Stomach (tissue), 4 donors: ENCODE data around the gene OTOGL.

ENCODE experiments used
- EP300 ChIP-seq: sonication (generic); formaldehyde crosslinking; IDR thresholded peaks from one replicate; pipeline ENCODE4 v1.6.1; 2017; ENCODE audit warnings: antibody characterized with exemption
- POLR2A ChIP-seq, 4 donors: fragments of 450-650 bp; IDR thresholded peaks; one replicate each; pipeline ENCODE4 v1.6.1; 2016; ENCODE audit warnings: antibody characterized with exemption in 4 of 4, control low read depth in 2 of 4, mild to moderate bottlenecking in 1 of 4, moderate library complexity in 1 of 4
- POLR2AphosphoS5 ChIP-seq, 3 donors: sonication (generic); formaldehyde crosslinking; IDR thresholded peaks; one replicate each; pipeline ENCODE4 v1.6.1; 2016; ENCODE audit warnings: antibody characterized with exemption in 3 of 3
- TF ChIP-seq, protein P1 (sequence below), 7 experiments: fragments of 450-650 bp in 4 of 7; fragments of 200-600 bp in 3 of 7; sonication (generic) in 3 of 7; IDR thresholded peaks; one replicate each; pipeline ENCODE4 v1.5.1; 2016 to 2019; ENCODE audit warnings: antibody characterized with exemption in 7 of 7, control low read depth in 2 of 7, mild to moderate bottlenecking in 1 of 7

DNA sequence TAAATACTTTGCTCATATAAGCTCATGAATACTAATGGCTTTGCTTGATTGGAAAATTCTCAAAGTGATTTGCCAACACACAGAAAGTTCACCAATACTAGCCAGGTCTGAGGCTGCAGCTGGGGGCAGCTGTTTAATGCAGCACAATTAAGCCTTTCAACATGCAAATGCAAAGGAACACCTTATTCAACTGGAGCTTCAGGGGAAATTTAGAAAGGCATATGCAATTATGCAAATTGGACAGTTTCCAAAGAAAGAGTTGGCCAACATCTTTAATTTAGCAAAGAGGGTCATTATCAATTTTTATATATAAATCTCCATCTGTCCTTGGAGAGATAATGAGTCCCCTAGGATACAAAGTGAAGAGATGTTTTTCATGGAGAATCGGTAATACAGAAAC, 40.2 kb upstream of the OTOGL start:
- no peak for TF ChIP-seq EP300
- no peak for TF ChIP-seq POLR2AphosphoS5 (IDR thresholded peaks at IDR 0.05)
- TF ChIP-seq, protein P1, sequence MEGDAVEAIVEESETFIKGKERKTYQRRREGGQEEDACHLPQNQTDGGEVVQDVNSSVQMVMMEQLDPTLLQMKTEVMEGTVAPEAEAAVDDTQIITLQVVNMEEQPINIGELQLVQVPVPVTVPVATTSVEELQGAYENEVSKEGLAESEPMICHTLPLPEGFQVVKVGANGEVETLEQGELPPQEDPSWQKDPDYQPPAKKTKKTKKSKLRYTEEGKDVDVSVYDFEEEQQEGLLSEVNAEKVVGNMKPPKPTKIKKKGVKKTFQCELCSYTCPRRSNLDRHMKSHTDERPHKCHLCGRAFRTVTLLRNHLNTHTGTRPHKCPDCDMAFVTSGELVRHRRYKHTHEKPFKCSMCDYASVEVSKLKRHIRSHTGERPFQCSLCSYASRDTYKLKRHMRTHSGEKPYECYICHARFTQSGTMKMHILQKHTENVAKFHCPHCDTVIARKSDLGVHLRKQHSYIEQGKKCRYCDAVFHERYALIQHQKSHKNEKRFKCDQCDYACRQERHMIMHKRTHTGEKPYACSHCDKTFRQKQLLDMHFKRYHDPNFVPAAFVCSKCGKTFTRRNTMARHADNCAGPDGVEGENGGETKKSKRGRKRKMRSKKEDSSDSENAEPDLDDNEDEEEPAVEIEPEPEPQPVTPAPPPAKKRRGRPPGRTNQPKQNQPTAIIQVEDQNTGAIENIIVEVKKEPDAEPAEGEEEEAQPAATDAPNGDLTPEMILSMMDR (IDR thresholded peaks at IDR 0.05): no peak
- no peak for TF ChIP-seq POLR2A (IDR thresholded peaks at IDR 0.05)
